ENCODE results near the gene DBF4B. TPM values are rescaled to one million over a fixed set of nuclear protein-coding genes. Genes with fewer than 3 reads are reported as not detected.
A peak's percentile ranks its signal among the peaks of the same experiment; 100 is the strongest.

DBF4B gene
- total and polyA plus RNA-seq, 8 donors: 5.6 to 18.8 (median 15.9) TPM

- DNase-seq (peak in 1 of 4 donors; percentile 87), ATAC-seq (peak; percentile 35)
- intact Hi-C loops (cut with DNase I): loop anchor here (5.0 to 10.0 kb wide), 3 partner anchors 89 to 239 kb away; no protein-coding TSS in a partner anchor
Measured at GRCh38 chr17:44775838-44776621, 67.6 kb downstream of the DBF4B start.

DNA sequence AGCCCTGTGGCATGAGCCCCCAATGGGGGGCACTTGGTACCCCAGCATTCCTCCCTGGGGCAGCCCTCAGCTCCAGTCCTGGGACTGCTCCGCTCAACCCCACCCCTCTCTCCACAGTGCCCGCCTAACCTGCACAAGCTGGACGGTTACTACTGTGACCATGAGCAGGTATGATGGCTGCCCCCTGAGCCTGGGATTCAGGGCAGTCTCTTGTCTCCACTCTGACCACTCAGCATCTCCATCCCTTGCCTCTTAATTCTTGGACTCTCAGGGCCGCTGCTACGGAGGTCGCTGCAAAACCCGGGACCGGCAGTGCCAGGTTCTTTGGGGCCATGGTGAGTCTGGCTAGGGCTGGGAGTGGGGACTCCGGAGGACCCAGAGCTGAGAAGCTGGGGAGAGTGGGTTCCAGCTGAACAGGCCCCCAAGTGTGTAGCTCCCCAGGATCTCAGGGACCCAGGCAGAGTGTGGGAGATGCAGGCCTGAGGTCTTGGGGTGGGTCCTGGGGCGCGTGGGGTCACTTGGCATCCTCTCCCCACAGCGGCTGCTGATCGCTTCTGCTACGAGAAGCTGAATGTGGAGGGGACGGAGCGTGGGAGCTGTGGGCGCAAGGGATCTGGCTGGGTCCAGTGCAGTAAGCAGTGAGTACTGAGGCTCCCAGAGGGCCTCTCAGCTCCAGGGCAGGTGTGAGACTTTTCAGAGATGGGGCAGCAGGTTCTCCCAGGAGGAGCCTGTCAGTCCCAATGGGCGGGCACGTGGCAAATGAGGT lies 68.3 kb downstream of the DBF4B start:
- Histone ChIP-seq H3K9me3 (no peaks in the 10 kb centered on the region), H3K27me3 (peaks cover 0 to 64% of the 10 kb centered on the region in 2 donors), H3K4me3 (no peak overlapping the region), H3K4me1 (peaks cover 8 to 36% of the 10 kb centered on the region in 2 donors), H3K27ac (no peak overlapping the region), H3K36me3 (no peaks in the 10 kb centered on the region)
- TF ChIP-seq CTCF (IDR thresholded peaks at IDR 0.05): no peak
- intact Hi-C loops (cut with DNase I): loop anchor here (5.0 to 10.0 kb wide), 3 partner anchors 88 to 238 kb away; no protein-coding TSS in a partner anchor
- no peak for DNase-seq
- ATAC-seq: no peak

More at GRCh38 chr17:44775838-44776621, 67.6 kb downstream of the DBF4B start:
- no peaks in the 10 kb centered on the region for H3K9me3 ChIP-seq
- peak overlapping the region; percentile 43 to 53 for H3K4me3 ChIP-seq
- H3K27me3 ChIP-seq: peaks cover 0 to 68% of the 10 kb centered on the region in 2 donors
- peaks cover 8 to 32% of the 10 kb centered on the region in 2 donors for H3K4me1 ChIP-seq
- TF ChIP-seq CTCF (IDR thresholded peaks at IDR 0.05): no peak
- H3K27ac ChIP-seq: no peak overlapping the region
- no peaks in the 10 kb centered on the region for H3K36me3 ChIP-seq

- H3K4me1 ChIP-seq: peaks cover 8 to 36% of the 10 kb centered on the region in 2 donors
- no peaks in the 10 kb centered on the region for H3K36me3 ChIP-seq
- DNase-seq (no peak), ATAC-seq (no peak)
- H3K4me3 ChIP-seq: no peak overlapping the region
- no peak overlapping the region for H3K27ac ChIP-seq
- TF ChIP-seq CTCF (IDR thresholded peaks at IDR 0.05): no peak
- H3K27me3 ChIP-seq: peaks cover 0 to 56% of the 10 kb centered on the region in 2 donors
- H3K9me3 ChIP-seq: no peaks in the 10 kb centered on the region
- intact Hi-C loops (cut with DNase I): loop anchor here (5.0 to 10.0 kb wide), 3 partner anchors 87 to 237 kb away; no protein-coding TSS in a partner anchor
Measured at GRCh38 chr17:44777394-44778348, 69.2 kb downstream of the DBF4B start.

DNA sequence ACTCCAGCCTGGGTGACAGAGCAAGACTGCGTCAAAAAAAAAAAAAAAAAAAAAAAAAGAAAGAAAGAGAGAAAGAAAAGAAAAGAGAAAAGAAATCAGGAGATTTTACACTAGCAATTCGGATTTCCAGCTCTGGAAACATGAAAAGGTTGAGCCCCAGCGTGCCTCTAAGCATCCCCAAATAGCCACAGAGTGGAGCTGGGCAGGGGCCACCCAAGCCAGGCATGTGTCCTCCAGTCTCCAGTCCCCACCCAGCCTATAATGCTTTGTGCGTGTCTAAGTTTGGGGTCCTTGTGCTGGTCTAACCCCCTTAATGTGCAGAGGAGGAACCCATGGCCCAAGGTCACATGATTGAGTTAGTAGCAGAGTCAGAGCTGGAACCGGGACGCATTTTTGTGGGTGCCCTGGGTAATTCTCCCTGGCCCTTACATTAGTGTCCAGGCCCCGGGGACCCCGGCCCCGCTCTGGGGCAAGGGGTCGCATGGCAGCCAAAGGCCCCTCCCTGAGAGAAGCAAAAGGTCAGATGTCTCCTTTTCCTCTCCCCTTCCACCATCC lies 70.3 kb downstream of the DBF4B start:
- H3K27me3 ChIP-seq: peaks cover 0 to 45% of the 10 kb centered on the region in 2 donors
- intact Hi-C loops (cut with DNase I): loop anchor here (5.0 to 10.0 kb wide), 3 partner anchors 86 to 236 kb away; no protein-coding TSS in a partner anchor
- ATAC-seq (no peak), DNase-seq (no peak)
- TF ChIP-seq CTCF (IDR thresholded peaks at IDR 0.05): no peak
- H3K36me3 ChIP-seq: no peaks in the 10 kb centered on the region
- no peaks in the 10 kb centered on the region for H3K9me3 ChIP-seq
- H3K4me1 ChIP-seq: peaks cover 8 to 36% of the 10 kb centered on the region in 2 donors
- peak overlapping the region in 1 of 2 donors; percentile 23 for H3K4me3 ChIP-seq
- no peak overlapping the region for H3K27ac ChIP-seq

Measured in left lung (tissue), 10 donors.